IPS-11a (cell line): ENCODE data around the gene NPIPA5.
A peak's percentile ranks its signal among the peaks of the same experiment; 100 is the strongest.
"Not testable (repeated sequence)": the region's sequence is repeated elsewhere in the genome, so short reads cannot be mapped to it uniquely, and the experiment has no call there.

ENCODE experiments used
- H3K4me3 ChIP-seq: one replicate; pipeline ENCODE4 v1.5.1; 2013; ENCODE audit warnings: low read depth, low read length, control low read depth

NPIPA5 gene

DNA sequence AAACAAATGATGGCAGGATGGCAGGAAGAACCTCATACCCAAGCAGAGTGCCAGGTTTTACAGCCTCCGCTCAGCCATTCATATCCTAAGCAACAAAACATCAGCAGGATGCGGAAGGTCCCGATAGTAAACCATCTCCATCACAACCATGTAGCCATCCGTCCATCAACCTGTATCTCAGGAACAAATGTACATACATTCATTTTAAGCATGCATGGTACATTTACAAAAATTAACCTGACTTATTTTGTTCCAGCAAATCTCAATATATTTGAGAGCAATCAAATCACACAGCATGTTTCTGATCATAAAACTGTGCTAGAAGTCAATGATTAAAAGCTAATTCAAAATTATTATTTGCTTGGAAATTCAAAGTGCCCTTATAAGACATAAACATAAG, at the start of gene NPIPA5:
Gene NPIPA5 (minus strand): TSS at position 101 of the 400 bp plus-strand sequence. CDS start 0 bp downstream, at position 101.
- H3K4me3 ChIP-seq = not testable (repeated sequence)

DNA sequence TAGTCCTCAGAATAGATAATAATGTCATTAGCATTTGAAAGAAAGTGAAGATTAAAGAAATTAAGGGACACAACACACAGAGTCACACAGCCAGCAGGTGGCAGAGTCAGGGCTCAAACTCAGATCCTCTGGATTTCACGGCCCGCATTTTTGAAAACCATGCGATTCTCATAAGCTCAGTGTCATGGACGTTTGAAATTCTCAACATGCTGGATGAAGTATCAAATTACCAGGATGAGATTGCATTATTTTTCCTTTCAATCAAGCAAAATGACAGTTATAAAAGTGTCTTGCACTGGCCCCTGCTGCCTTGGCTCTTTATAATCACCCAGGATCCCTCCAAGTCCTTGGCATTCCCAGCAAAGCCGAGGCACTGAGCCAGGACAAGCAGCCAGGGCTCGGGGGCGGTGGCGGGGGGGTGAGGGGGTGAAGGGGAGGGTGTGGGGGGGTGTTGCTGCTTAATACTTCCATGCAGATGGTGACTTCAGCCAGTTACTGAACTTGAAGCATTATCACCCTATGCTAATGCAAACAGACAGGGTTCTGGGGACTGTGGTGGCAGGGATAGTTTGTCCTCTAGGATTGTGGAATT, 49.6 kb upstream of the NPIPA5 start:
- H3K4me3 ChIP-seq = no peak overlapping the region

DNA sequence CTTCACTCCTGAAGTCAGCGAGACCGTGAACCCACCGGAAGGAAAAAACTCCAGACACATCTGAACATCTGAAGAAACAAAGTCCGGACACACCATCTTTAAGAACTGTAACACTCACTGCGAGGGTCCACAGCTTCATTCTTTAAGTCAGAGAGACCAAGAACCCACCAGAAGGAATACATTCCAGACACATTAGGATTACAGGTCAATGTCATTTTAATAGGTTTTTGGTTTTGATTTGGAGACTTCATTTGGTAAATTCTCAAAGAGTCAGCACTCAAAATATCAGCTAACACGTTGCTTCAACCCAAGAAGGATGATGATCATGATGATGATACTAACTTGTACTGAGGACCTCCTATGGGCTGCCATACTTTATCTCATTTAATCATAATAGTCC, 48.7 kb upstream of the NPIPA5 start:
- no peak overlapping the region for H3K4me3 ChIP-seq

DNA sequence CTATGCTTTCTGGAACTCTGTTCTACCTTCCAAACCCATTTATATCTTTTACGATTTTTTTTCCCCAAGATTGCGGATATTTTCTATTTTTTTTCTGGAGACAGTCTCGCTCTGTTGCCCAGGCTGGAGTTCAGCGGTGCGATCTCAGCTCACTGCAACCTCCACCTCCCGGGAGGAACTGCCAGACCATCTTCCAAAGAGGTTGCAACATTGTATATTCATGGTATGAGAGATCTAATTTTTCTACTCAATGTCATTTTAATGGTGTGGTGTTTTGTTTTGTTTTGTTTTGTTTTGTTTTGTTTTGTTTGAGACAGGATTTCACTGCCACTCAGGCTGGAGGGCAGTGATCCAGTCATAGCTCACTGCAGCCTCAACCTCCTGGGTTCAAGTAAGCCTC, 47.8 kb upstream of the NPIPA5 start:
- no peak overlapping the region for H3K4me3 ChIP-seq

DNA sequence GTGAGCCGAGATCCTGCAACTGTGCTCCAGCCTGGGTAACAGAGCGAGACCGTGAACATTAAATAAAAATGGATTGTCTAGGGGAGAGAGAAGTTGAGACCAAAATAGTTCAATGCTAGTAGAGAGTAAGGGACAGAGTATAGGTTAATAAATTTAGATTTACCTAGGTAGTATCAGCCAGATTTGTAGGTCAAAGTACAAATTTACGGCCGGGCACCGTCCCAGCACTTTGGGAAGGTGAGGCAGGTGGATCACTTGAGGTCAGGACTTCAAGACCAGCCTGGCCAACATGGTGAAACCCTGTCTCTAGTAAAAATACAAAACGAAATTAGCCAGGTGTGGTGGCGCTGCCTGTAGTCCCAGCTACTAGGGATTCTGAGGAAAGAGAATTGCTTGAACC, 44.1 kb upstream of the NPIPA5 start:
- H3K4me3 ChIP-seq = no peak overlapping the region

DNA sequence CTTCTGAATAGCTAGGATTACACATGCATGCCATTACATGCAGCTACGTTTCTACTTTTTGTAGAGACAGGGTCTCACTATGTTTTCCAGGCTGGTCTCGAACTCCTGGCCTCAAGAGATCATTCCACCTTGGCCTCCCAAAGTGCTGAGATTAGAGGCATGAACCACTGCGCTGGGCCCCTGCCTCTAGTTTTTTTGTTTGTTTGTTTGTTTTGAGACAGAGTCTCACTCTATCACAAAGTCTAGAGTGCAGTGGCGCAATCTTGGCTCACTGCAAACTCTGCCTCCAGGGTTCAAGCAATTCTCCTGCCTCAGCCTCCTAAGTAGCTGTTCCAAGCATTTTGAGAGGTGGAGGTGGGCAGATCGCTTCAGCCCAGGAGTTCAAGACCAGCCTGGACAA, 43.6 kb upstream of the NPIPA5 start:
- not testable (repeated sequence) for H3K4me3 ChIP-seq

DNA sequence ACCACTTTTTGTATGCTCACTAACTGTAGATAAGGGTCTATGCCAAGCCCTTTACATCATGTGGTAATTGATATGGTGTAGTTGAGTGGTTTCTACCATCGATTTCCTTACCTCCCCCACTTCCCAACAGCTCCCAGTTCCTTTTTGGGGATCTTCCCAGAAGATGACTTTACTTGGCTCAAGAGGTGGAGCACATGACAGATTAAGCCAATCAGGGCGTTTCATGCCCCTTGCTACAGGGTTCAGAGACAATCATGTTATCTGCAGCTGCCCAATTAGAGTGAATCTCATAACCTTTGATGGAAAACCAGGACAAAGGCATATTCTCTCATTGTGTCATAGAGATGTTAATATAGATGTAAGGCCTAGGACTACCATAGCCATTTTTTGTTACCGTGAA, 40.1 kb upstream of the NPIPA5 start:
- no peak overlapping the region for H3K4me3 ChIP-seq

DNA sequence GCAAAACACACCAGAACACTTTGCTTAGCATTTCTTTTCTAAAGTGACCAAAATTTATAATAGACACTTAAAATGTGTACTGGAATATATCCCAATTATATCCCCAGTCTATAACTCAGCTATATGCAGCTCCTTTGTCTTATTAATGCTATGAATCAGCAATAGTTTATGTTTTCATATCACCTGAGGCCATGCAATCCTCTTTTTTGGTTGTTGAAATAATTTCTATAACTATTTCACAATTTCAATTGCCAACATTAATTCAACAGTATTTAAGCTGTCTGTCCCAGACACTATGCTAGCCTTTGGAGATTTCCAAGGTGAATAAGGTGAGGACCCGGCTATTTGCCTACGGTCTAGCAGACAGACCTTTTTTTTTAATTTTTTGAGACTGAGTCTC, 39.1 kb upstream of the NPIPA5 start:
- no peak overlapping the region for H3K4me3 ChIP-seq

DNA sequence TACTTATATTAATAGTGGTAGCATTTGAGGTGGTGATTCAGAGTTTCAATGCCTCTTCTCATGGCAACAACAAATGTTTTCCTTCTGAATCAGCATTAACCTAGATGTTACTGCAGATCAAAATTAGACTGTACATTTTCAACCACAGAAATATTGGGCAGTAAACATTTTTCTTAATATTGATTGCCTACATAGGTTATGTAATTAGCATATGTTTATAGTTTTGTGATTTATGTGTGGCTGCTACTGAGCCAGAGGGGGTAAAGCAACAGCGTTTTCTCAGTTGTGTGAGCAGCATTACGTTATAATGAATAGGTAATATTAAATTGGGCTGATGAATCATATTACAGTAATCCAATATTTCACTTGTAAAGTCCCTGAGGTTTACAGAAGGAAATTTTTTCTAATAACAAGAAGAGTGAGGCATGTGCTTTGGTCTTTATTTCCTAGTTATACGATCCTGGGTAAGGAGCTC, 37.5 kb upstream of the NPIPA5 start:
- H3K4me3 ChIP-seq = no peak overlapping the region

DNA sequence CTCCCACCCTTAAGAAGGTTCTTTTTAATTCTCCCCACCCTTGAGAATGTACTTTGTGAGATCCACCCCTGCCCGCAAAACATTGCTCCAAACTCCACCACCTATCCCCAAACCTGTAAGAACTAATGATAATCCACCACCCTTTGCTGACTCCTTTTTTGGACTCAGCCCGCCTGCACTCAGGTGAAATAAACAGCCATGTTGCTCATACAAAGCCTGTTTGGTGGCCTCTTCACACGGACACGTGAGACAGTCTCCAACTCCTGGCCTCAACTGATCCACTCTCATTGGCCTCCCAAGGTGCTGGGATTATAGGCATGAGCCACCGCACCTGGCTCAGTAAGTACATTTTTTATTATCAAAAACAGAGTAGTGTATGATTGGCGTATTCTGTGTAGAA, 31.4 kb upstream of the NPIPA5 start:
- not testable (repeated sequence) for H3K4me3 ChIP-seq

DNA sequence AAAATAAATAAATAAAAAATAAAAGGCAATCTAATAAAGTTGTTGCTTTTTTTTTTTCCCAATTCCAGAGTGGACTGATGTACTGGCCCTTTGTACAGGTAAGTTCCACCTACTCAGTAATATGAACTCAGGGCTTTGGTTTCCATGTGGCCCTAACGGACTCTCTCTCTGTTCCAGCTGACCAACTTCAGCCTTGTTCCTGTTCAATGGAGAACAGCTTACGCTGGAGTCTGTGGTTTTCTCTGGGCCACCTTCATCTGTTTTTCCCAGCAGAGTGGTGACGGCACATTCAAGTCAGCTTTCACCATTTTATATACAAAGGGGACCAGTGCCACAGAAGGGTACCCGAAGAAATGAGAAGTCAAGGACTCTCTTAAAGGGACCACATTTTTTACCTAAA, 29.7 kb upstream of the NPIPA5 start:
- H3K4me3 ChIP-seq = not testable (repeated sequence)

DNA sequence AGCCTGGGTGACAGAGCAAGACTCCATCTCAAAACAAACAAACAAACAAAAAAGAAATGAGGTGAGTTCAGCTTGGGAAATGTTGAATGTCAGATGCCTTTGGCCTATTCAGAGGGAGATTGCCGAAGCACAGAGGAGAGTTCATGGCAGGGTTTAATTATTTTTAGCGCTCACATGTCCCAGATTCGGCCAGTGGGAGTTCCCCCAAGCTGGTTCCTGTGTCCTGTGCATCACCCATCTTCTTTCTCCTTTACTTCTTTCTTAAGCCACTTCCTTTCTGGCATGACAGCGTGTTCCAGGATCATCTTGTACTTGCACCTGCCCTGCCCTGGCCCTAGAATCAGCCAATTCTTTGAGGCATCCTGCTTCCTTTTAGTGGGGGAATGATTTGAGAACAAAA, 26.7 kb upstream of the NPIPA5 start:
- H3K4me3 ChIP-seq = no peak overlapping the region

DNA sequence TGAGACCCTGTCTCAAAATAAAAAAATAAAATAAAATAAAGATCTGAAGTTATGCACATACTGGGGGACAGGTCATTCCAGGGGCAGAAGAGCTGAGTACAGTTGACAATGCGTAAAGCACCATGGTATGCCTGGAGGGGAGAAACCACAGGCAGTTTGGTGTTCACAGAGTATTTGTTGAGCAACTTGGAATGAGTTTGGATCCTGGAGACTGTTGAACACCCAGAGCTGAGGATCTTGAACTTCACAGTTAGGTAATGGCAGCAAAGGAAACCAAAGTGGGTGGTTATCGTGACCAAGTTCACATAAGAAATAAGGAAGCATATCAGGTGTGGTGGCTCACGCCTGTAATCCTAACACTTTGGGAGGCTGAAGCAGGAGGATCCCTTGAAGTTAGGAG, 26.0 kb upstream of the NPIPA5 start:
- not testable (repeated sequence) for H3K4me3 ChIP-seq

DNA sequence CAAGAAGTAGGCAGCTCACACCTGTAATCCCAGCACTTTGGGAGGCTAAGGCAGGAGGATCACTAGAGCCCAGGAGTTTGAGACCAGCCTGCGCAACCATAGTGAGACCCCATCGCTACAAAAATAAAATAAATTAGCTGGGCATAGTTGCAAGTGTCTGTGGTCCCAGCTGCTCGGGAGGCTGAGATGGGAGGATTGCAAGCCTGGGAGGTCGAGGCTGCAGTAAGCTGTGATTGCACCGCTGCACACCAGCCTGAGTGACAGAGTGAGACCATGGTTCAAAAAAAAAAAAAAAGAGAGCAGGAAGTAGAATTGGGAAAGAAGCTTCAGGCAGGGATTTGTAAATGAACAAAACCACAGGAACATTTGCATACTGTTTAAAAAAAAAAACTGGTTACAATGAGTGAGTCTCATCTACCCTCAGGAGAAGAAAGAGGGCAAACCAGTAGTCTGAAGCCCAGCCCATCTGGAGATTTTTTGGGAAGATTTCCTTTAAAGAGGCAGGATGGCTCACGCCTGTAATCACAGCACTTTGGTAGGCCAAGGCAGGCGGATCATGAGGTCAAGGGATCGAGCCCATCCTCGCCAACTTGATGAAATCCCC, 25.4 kb upstream of the NPIPA5 start:
- no peak overlapping the region for H3K4me3 ChIP-seq

DNA sequence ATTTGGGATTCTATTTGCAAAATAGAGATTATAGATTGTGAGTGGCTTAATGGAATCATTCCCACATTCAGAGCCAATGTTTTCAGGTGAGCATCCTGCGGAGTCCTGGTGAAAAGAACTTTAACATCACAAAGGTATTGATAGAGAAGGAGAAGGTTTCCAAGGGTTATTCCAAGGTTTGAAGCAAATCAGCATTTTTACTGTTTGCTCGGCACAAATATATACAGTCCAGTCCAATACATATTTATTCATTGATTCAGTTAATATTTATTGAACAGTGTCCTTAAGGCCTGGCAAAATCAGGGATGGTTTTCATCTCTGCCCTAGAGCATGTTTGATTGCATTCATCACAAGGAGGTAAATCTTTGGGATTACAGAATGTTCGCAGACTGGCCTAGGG, 23.9 kb upstream of the NPIPA5 start:
- no peak overlapping the region for H3K4me3 ChIP-seq

DNA sequence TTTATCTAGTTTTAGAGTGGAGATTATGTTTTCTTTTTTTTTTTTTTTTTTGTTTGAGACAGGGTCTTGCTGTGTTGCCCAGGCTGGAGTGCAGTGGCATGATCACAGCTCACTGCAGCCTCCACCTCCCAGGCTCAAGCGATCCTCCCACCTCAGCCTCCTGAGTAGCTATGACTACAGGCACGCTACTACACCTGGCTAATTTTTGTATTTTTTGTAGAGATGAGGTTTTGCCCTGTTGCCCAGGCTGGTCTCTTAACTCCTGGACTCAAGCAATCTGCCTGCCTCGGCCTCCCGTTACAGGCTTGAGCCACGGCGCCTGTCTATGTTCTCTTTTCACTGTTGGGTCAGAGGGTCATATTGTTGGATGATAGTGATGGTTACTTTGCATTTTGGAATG, 22.2 kb upstream of the NPIPA5 start:
- H3K4me3 ChIP-seq = not testable (repeated sequence)

DNA sequence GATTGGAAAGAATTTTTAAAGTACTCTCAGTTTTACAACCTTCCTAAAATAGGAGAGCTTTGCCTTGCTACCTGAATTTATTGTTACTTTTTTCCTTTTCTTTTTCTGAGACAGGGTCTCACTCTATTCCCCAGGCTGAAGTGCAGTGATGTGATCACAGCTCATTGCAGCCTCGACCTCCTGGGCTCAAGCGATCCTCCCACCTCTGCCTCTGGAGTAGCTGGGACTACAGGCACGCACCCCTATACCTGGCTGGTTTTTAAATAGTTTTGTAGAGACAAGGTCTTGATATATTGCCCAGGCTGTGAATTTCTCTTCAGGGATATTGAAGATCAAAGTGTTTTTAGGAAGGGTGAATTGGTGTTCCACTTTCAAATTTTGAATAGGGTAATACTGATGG, 21.2 kb upstream of the NPIPA5 start:
- no peak overlapping the region for H3K4me3 ChIP-seq

DNA sequence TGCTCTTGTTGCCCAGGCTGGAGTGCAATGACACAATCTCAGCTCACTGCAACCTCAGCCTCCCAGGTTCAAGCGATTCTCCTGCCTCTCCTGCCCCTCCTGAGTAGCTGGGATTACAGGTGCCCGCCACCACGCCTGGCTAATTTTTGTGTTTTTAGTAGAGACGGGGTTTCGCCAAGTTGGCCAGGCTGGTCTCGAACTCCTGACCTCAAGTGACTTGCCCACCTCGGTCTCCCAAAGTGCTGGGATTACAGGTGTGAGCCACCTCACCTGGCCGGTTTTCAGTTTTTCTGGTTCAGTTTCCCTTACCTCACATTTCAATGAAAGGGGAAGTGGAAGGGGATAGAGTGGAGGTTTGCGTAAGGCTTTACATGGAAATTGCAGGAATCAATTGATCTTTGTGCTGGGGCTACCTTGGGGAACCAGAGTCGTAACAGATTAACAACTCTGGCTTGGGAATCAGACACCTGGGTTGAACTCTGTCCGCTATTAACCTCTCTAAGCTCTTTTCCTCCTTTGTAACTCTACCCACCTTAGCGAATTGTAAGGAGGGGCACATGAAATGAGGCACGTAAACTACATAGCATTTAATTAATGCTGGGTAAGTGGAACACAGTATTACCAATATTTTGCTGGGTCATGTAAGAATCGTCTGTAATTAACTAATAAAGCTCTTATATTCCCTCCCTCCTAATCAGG, 20.7 kb upstream of the NPIPA5 start:
- H3K4me3 ChIP-seq = no peak overlapping the region

DNA sequence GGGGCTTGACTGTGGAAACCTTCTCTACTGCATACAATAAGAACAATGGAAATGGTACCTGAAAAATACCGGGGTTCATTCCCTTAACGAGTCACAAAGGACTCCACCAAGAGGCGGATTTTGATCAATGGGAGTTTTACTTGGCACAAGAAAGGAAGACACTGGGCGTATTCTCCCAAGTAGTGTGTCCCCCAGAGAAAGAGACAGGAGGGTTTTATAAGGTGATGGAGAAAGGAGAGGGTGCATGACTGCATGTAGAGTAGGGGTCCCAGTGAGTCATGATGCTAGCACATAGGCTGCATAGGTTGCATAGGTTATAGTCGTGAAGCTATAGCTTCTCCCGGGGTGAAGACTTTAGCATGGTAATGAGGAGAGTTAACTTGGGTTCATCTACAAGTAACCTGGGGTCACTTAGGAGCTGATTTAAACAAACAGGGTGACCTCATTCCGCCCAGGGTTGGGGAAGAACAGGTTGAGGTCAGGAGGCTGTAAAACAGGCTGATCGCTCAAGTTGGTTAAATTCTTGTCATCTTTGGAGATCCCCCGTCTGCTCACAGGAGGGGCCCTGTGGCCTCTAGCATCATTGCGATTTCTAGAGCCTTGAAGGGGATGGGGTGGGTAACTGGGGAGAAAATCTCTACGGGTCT, 19.0 kb upstream of the NPIPA5 start:
- H3K4me3 ChIP-seq = no peak overlapping the region

DNA sequence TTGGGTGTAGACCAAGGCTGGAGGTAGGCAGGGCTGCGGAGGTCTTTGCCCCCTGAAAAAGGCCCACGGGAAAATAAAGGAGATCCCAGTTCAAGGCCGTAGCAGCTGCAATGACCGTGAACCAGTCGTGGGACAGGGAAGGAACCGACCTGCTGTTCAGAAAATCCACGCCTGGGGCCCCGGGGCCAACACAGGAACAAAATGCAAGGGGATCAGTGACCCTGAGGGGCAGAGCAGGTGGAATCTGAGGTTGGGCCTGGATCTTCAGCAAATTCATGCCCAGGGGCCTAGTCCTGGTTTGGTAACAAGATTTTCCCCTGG, 18.4 kb upstream of the NPIPA5 start:
- not testable (repeated sequence) for H3K4me3 ChIP-seq

DNA sequence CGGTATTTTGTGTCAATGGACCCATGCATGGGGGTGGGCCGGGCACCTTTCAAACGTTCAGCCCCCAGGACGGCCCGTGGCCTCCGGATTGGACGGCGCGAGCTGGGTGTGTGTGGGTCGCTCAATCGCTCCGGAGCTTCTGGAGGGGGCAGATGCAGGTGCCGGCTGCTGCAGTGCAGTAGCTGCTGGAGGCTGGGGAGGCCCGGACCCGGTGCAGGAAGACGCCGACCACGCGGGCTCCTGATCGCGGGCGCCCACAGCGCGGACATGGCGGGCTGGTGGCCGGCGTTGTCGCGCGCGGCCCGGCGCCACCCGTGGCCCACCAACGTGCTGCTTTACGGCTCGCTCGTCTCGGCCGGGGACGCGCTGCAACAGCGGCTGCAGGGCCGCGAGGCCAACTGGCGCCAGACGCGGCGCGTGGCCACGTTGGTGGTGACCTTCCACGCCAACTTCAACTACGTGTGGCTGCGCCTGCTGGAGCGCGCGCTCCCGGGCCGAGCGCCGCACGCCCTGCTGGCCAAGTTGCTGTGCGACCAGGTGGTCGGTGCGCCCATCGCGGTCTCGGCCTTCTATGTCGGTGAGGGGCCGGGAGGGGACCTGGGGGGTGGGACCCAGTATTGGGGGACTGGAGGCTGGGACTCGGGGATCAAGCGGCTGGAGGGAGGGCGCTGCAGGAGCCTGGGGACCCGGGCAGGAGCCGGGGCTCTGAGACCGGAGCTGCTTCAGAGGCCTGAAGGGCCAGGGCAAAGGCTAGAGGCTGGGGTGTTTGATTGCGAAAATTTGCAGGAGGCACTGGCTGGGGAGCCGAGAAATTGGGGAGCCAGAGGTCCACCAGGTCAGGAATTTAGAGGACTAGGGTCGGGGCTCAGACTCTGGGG, 17.8 kb upstream of the NPIPA5 start, which contains the start of gene MPV17L:
Gene MPV17L (plus strand): TSS at position 124 of the 878 bp plus-strand sequence. CDS start 144 bp downstream, at position 268.
- peak within 1 kb of the TSS; percentile 45 for H3K4me3 ChIP-seq
